GM19043 (cell line): ENCODE data around the gene RANGRF.
"Not testable (repeated sequence)": the region's sequence is repeated elsewhere in the genome, so short reads cannot be mapped to it uniquely, and the experiment has no call there.

Experiments used
- ATAC-seq: cut with Tn5 transposase; IDR thresholded peaks from one replicate; pipeline ENCODE4 v1.9.1; 2021; ENCODE audit warnings: low read depth; ENCODE audit not compliant: unreplicated experiment

RANGRF gene

GRCh38 chr17:8288336-8289102 is at the start of gene RANGRF:
Gene RANGRF (plus strand): TSS chr17:8288670. CDS start chr17:8288789, 119 bp downstream.
- ATAC-seq = peak; percentile 77

- no peak for ATAC-seq
Observed at GRCh38 chr17:8243827-8244226, 44.6 kb upstream of the RANGRF start.

- ATAC-seq = no peak
Observed at GRCh38 chr17:8244768-8245167, 43.7 kb upstream of the RANGRF start.

- no peak for ATAC-seq
Observed at GRCh38 chr17:8248751-8249607, 39.5 kb upstream of the RANGRF start, which contains the start of gene PFAS. Gene PFAS (plus strand): TSS chr17:8249289. CDS start chr17:8253938, 4,649 bp downstream.

GRCh38 chr17:8249621-8250500 is 38.6 kb upstream of the RANGRF start:
- ATAC-seq = no peak

GRCh38 chr17:8251411-8251810 is 37.1 kb upstream of the RANGRF start:
- ATAC-seq = not testable (repeated sequence)

- ATAC-seq = no peak
Observed at GRCh38 chr17:8253801-8254200, 34.7 kb upstream of the RANGRF start.

- ATAC-seq = no peak
Observed at GRCh38 chr17:8254881-8255280, 33.6 kb upstream of the RANGRF start.

- no peak for ATAC-seq
Observed at GRCh38 chr17:8255499-8255898, 33.0 kb upstream of the RANGRF start.

- ATAC-seq = no peak
Observed at GRCh38 chr17:8256291-8256690, 32.2 kb upstream of the RANGRF start.

- no peak for ATAC-seq
Observed at GRCh38 chr17:8256691-8257090, 31.8 kb upstream of the RANGRF start.

GRCh38 chr17:8257801-8258200 is 30.7 kb upstream of the RANGRF start:
- no peak for ATAC-seq

- no peak for ATAC-seq
Observed at GRCh38 chr17:8264320-8264719, 24.1 kb upstream of the RANGRF start.

GRCh38 chr17:8264836-8265542 is 23.5 kb upstream of the RANGRF start:
- ATAC-seq = no peak

GRCh38 chr17:8266648-8267479 is 21.6 kb upstream of the RANGRF start:
- ATAC-seq = no peak

- ATAC-seq = no peak
Observed at GRCh38 chr17:8267480-8268147, 20.9 kb upstream of the RANGRF start.

GRCh38 chr17:8268550-8269298 is 19.7 kb upstream of the RANGRF start:
- ATAC-seq = no peak

GRCh38 chr17:8272421-8272820 is 16.0 kb upstream of the RANGRF start:
- ATAC-seq = no peak
